WERI-Rb-1 (cell line): ENCODE measurements around the gene TOMM40L.

ENCODE experiments used
- DNase-seq: peaks from one replicate; pipeline ENCODE4 v3.0.0-alpha.2; 2020
- H3K27ac ChIP-seq: fragments of 250-450 bp; sonication (Bioruptor Pico); 2 replicates; pipeline ENCODE4 v1.5.1; 2020; ENCODE audit warnings: mild to moderate bottlenecking, moderate library complexity
- H3K27me3 ChIP-seq: fragments of 250-450 bp; sonication (Bioruptor Pico); 2 replicates; pipeline ENCODE4 v1.5.1; 2021; ENCODE audit warnings: mild to moderate bottlenecking, low read depth, moderate library complexity; ENCODE audit not compliant: insufficient read depth, severe bottlenecking
- H3K36me3 ChIP-seq: fragments of 250-450 bp; sonication (Bioruptor Pico); 2 replicates; pipeline ENCODE4 v1.5.1; 2020; ENCODE audit warnings: mild to moderate bottlenecking, moderate library complexity
- H3K4me3 ChIP-seq: 2 replicates; pipeline ENCODE4 v1.5.1; 2011; ENCODE audit warnings: low read depth, mild to moderate bottlenecking, control low read depth, low read length
- H3K9me3 ChIP-seq: fragments of 250-450 bp; sonication (Bioruptor Pico); 2 replicates; pipeline ENCODE4 v1.5.1; 2021; ENCODE audit warnings: mild to moderate bottlenecking, moderate library complexity; ENCODE audit not compliant: severe bottlenecking
- CTCF ChIP-seq: IDR thresholded peaks from 2 replicates; pipeline ENCODE4 v1.5.1; 2011; ENCODE audit warnings: low read depth, mild to moderate bottlenecking, control low read depth, inconsistent platforms, low read length

Gene TOMM40L

DNA sequence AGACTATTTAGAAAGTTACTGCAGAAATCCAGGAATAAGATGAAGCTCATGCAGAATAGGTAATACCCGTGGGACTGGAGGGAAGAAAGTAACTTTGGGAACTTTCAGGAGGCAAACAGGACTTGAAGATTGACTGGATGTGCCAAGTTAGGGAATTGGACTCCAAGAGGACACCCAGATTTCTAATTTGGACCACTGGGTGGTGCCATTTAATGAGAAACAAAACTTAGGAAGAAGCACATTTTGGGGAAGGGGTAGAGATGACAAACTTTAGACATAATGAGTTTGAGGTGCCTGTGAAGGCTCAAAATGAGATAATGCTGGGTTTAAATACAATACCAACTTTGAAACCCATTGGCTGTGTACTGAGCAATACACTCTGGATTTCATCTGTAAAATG, 45.2 kb upstream of the TOMM40L start:
- H3K27me3 ChIP-seq: no peaks in the 10 kb centered on the region
- H3K36me3 ChIP-seq: peaks cover 3% of the 10 kb centered on the region
- TF ChIP-seq CTCF: peak; percentile 39; the same call in 1 of the 2 replicates
- no peak overlapping the region for H3K4me3 ChIP-seq
- DNase-seq: no peak
- H3K27ac ChIP-seq: no peak overlapping the region
- no peaks in the 10 kb centered on the region for H3K9me3 ChIP-seq

DNA sequence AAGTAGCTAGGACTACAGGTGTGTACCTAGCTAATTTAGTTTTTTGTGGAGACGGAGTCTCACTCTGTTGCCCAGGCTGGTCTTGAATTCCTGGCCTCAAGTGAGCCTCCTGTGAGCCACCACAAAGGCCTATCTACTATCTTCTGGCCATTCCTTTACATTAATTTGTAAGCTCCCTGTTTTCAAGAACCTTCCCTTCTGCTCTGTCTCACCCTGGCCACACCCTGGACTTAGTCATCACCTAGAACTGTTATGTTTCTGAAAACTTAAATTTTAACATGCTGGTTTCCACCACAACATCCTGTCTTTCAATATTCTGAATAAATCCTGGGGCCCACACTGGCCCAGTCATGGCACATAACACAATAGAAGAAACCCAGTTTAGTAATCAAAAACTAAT, 43.6 kb upstream of the TOMM40L start:
- no peak for TF ChIP-seq CTCF
- Histone ChIP-seq H3K9me3 (no peaks in the 10 kb centered on the region), H3K27me3 (no peaks in the 10 kb centered on the region), H3K27ac (no peak overlapping the region), H3K36me3 (no peaks in the 10 kb centered on the region), H3K4me3 (no peak overlapping the region)
- no peak for DNase-seq

DNA sequence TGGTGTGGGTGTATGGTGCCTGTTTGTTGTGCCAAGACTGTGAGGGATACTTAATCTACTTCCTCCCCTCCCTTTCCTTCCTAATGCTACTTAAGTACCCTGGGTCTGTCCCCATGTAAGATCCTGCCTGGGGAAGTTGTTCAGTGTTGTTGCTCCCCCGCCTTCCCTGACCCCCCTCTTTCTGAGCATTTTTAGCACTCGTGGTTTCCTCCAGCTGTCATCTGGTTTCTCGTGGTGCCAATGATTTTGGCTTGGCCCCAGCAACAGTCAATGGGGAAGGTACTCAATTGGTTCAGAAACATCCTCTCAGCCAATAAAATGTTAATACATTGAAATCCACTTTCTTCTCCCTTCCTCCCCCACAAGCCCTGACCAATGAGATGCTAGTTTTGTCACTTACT, 40.6 kb upstream of the TOMM40L start:
- no peak for TF ChIP-seq CTCF
- DNase-seq: peak; percentile 80
- Histone ChIP-seq H3K27ac (no peak overlapping the region; the same call in 1 of the 2 replicates), H3K36me3 (no peaks in the 10 kb centered on the region), H3K27me3 (no peaks in the 10 kb centered on the region), H3K4me3 (no peak overlapping the region), H3K9me3 (no peaks in the 10 kb centered on the region)

- H3K27me3 ChIP-seq: no peaks in the 10 kb centered on the region
- no peak overlapping the region; the same call in 1 of the 2 replicates for H3K27ac ChIP-seq
- TF ChIP-seq CTCF: no peak
- peaks cover under 1% of the 10 kb centered on the region; the same call in 1 of the 2 replicates for H3K36me3 ChIP-seq
- DNase-seq: no peak
- H3K4me3 ChIP-seq: no peak overlapping the region
- no peaks in the 10 kb centered on the region for H3K9me3 ChIP-seq
These were observed 40.0 kb upstream of the TOMM40L start for GRCh38 chr1:161185732-161186311.

- H3K27ac ChIP-seq: no peak overlapping the region
- H3K36me3 ChIP-seq: peaks cover 16% of the 10 kb centered on the region
- no peak for TF ChIP-seq CTCF
- no peaks in the 10 kb centered on the region for H3K27me3 ChIP-seq
- H3K9me3 ChIP-seq: no peaks in the 10 kb centered on the region
- DNase-seq: no peak
- no peak overlapping the region for H3K4me3 ChIP-seq
These were observed 38.5 kb upstream of the TOMM40L start for GRCh38 chr1:161187311-161187710.

GRCh38 chr1:161188381-161188780, 37.5 kb upstream of the TOMM40L start:
- H3K9me3 ChIP-seq: no peaks in the 10 kb centered on the region
- no peak for DNase-seq
- H3K27me3 ChIP-seq: no peaks in the 10 kb centered on the region
- no peak overlapping the region for H3K27ac ChIP-seq
- TF ChIP-seq CTCF: no peak
- peaks cover 24% of the 10 kb centered on the region for H3K36me3 ChIP-seq
- H3K4me3 ChIP-seq: no peak overlapping the region
